Measurements from ENCODE around the gene NF2.
A peak's percentile ranks its signal among the peaks of the same experiment; 100 is the strongest.

Gene NF2

DNA sequence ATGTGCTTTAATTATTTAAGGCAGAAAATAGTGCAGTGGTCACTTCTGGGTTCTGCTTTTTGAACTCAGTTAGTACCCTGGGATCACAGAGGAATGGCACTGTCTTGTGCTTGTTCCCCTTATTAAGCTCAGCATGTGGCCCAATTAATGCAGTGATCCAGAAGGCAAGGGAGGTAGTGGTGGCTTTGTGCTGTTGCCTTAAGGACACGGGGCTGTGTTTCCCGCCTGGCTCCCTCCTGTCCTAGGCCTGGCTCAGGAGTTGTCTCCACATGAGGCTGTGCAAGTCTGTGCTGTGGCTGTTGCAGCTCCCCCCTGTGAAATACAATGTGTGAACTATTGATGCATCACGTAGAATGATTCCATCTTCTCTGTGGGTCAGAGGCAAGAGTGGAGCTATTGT, 67.2 kb downstream of the NF2 start:
- DNase-seq: peak in 1 of 14 donors; percentile 57

DNA sequence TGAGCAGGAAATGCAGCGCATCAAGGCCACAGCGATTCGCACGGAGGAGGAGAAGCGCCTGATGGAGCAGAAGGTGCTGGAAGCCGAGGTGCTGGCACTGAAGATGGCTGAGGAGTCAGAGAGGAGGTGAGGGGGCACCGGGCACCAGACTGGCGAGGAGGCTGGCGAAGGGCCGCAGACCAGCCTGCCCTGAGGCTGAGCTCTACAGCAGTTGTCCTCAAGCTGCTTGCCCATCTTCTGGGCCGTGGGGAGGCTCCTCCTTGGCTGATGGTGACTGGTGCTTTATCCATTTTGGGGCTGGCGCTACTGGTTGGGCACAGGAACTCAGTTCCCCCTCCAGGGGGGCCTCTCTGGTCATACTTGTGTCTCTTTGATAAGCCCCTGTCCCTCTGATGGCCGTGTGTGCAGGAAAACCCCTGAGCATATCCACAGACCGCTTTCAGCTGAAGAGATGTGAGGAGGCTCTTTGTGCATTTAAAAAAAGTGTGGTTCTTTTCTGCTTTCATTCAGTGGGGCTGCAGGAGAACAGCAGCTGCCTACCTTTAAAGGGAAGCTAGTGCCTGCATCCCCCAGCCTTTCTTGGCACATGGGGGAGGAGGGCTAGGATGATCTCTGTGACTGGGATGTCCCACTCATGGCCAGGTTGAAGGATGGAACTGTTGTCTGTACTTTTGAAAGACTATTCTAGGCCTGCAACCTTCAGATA, 70.1 kb downstream of the NF2 start:
- DNase-seq: no peak

DNA sequence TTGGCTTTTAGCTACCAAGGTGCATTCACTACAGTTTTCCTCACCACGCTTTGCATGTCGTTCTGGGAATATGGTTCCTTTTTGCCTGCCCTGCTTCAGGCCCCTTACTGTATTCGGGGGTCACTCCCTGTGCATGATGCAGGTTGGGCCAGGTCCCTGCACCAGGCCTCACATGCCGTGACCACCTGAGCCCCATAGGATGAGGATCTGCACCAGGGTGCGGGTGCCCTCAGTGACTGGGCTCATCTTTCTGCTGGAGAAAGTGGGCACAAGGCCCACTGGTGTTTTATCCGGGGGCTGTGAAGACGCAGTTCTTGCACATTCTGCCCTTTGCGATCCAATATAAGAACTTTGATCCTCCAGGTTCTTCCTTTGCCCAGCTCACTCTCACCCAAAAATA, 70.7 kb downstream of the NF2 start:
- DNase-seq: no peak

GRCh38 chr22:29679316-29679715, 75.9 kb downstream of the NF2 start:
- no peak for DNase-seq

DNA sequence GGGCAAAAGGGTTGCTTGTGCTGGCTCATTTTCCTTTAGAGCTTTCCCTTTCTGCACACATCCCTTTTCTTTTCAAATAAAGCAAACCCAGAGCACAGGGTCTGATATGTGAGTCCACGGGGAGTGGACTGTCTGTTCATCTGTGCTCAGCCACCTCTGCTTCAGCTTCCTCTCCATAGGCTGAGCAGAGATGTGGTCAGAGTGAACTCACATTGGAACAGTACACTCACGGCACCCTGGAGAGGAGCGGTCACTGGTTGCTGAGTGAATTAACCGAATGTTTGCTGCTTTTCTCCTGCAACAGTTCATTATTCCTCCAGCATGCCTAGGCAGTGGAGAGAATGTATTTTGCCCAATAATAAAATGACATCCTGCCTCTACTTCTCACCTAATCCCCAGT, 80.1 kb downstream of the NF2 start:
- no peak for DNase-seq

- DNase-seq: no peak
Measured at GRCh38 chr22:29684244-29684643, 80.8 kb downstream of the NF2 start.

DNA sequence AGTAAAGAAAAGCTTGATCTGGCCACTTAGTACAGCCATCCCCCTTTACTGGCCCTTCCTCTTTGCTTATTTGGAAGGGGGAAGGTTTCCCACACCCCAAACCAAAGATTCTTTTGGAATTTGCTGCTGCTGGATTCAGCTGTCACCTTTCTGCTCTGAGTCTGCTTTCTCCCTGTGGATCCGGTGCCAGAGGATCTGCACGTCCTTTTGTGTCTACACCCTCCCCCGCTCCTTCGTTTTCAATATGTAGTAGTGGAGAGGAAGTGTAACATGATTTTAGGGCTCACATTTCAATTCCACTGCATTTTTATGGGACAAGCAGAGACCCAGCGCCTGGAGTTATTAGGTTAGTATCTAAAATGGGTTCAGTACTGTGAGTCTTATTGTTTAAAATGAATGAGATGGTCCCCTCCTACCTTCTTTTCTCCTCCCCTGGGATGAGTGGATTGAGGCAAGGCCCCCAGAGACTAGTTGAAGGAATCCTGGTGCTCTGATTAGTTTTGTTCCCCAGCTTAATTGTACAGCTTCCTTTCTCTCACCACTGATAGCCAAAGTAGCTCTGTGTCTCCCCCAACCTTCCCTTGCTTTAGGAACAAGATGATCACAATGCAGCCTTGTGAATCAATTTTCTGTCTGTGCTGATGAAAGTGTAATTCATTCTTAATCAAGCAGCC, 85.9 kb downstream of the NF2 start:
- no peak for DNase-seq

GRCh38 chr22:29689880-29690213, 86.4 kb downstream of the NF2 start:
- DNase-seq: peak in 11 of 14 donors; percentile 18 to 77 (median 62)

DNA sequence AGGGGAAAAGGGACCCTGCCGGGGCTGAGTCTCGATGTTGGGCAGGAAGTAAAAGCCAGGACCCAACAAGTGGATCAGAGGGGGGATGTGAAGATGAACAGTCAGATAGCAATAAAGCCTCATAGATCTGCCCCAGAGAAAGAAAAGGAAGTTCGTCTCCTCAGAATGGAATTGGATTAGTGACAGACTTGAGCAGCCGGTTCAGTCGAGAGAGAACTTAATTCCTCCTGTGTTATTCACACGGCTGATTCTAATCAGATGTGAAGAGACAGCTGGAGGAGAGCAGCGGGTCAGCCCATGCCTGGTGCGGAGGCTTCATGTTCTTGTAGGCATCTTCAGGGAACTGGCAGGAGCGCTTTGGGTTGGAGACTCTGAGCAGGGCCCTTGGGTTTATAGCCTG, 87.0 kb downstream of the NF2 start:
- no peak for DNase-seq

GRCh38 chr22:29691636-29692326, 88.3 kb downstream of the NF2 start:
- peak in 1 of 14 donors; percentile 63 for DNase-seq

- peak in 1 of 14 donors; percentile 74 for DNase-seq
Measured at GRCh38 chr22:29692327-29692640, 88.9 kb downstream of the NF2 start.

DNA sequence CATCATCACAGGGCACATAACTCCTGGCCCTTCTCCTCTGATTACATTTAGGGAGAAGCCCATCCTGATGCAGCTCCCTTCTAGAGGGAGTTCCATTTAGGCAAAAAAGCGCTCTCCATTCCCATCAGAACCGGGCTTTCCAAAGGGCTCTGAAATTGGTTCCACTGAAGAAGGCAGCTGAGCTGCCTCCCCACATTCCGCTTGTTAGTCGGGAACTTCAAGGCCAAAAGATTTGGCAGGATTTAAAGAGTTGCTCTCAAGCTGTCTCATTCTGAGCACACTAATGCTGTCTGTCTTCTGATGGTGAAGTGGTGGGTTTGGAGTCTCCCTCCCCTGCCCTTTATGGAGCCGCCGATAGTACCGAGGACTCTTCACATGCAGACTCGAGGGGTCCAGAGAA, 89.7 kb downstream of the NF2 start:
- peak in 1 of 14 donors; percentile 13 for DNase-seq

DNA sequence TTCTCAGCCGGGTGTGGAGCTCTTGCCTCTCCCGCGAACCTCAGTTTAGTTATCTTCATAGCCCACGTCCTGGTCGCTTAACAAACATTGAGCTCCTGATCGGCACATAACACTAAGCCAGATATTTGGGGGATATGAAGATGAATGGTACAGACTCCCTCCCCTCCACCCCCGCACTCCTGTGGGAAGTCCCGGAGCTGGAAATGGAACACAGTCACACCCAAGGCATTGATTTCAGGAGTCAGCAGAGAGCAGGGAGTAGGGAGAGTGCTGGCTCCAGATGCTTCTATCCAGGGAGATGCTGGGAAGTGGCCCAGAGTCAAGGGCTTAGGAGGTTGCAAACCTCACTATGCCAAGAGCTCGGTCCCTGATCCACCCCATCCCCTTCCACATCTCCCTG, 90.2 kb downstream of the NF2 start:
- DNase-seq: no peak

DNA sequence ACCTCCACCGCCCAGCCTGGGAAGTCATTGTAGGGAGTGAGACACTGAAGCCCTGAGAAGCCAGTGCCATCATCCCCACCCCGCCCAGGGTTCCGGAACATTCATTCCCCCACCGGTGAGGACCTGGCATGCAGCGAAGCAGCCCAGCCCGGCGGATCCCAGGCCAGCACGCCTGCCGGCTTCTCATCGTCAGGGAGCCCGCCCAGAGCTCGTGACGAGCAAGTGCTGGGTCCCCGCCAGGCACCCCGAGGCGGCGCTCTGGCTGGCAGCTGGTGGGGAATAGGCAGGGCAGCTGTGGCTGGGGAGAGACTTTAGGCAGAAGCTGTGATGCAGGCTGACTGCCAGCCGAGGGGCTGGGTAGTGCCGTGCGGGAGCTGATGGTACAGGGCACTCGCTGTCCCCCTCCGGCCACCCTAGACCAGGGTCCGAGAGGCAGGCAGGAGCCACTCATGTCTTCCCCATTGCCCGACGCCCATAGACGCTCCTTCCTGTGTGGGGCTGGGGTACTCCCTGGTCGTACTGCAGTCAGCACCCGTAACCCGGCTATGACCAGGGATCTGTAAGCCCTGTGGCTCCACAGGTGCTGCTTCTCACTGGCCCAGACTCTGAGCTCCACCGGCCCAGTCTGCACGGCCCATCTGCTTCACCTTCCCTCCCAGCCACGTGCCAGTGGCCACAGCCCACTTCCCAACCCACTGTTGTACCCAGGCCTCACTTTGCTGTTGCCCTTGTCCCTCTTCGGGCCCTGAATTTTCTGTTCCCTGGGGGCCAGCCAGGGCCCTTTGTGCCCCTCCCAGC, 91.9 kb downstream of the NF2 start:
- peak in 9 of 14 donors; percentile 16 to 53 (median 35) for DNase-seq

DNA sequence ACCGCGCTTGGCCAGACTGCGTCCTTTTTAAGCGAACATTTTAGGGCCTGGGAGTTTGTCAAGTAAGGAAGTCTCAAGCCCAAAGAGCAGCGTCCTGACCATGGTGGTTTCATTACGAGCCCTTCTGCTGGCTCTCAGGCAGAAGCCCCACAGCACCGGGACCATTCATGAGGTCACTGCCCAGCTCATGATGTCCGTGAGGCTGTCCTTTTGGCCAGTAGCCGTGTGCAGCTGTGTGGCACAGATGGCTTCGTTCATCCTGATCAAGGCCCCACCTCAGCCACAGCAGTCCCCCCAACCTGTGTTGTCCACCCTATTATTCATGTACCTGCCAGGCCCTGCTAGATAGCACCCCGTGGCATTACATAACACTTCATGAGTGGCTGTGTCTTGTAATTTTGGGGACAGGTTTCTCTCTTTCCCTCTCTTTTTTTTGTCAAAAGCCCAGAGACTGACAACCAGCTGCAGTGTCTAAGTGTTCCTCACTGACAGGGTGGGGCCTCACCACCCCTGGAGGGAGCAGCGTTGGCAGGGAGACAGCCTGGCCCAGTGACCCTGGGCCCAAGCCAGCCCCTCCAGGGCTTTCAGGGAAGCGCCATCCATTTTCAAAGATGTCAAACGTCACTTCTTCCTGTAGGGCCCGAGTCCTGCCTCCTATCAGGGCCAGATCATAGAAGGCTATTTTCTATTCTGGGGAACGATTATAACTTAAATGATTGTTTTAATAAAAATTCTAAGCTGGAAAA, 94.6 kb downstream of the NF2 start:
- DNase-seq: peak in 1 of 14 donors; percentile 47

- DNase-seq: peak in 2 of 14 donors; percentile 52 to 65
Measured at GRCh38 chr22:29700206-29700899, 96.9 kb downstream of the NF2 start.

DNA sequence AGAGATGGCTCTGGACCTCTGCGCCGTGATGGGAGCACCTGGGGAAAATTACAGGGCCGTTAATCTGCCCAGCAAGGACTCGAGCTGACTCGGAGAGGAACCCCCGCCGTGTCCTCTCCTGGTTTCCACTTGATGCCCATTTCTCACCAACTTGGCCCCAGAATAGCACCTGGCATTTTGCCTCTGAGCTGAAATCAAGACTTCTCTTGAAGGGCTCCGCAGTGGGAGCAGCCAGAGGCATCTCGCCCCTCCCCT, 97.4 kb downstream of the NF2 start:
- DNase-seq: peak in 2 of 14 donors; percentile 43 to 52

- no peak for DNase-seq
Measured at GRCh38 chr22:29701155-29701999, 97.9 kb downstream of the NF2 start.

DNA sequence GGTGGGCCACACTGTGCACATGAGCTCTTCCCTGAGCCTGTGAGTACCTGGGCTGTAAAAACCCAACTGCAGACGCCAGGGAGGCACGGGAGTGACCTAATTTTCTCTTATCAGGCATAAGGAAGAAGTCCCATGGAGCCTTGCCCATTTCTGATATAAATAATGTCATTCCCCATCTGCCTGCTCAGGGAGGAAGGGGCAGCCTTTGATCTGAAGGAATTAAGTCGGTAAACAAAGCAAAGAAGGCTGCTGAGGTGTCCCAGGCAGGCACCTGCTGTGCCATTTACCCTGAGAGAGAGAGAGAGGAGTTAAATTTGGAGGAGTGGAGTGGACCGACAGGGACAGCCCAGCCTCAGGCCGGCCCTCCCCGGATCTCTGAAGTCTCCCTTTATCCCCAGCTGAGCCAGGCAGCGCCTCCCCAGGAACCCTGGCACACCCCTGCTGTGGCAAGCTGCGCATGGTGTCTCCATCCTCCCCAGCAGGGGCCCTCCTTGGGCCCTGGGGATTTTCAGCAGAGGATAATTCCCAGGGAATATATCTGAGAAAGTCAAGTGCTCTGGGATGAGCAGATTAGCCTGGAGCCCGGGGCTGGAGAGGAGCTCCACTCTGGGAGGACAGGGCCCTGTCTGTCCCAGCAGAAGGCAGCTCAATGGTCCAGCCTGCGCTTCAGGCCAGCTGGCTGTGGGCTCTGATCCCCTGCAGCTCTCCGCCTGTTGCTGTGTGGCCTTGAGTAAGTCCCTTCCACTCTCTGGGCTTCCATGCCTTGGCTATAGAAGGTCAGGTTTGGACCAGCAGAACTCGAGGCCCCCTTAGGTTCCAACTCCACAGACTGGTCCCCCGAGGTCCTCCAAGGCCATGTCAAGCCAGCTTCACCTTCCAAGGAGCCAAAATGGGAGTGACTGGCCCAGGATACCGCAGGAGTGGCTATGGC, 98.8 kb downstream of the NF2 start:
- peak in 9 of 14 donors; percentile 19 to 77 (median 54) for DNase-seq
